Stimulated activated CD4-positive, alpha-beta T cell treated with anti-CD3 and anti-CD28 coated beads, TNF-alpha, amount 100 ng/mL, for 4 hours (primary cell): Measurements from ENCODE around the gene PLEKHH1.

Experiments
- DNase-seq, 3 experiments: peaks; one replicate each; pipeline ENCODE4 v3.0.0-alpha.2; 2020; ENCODE audit warnings: low read depth in 3 of 3

PLEKHH1 gene

GRCh38 chr14:67510121-67510520, 23.0 kb upstream of the PLEKHH1 start:
- DNase-seq = no peak

DNA sequence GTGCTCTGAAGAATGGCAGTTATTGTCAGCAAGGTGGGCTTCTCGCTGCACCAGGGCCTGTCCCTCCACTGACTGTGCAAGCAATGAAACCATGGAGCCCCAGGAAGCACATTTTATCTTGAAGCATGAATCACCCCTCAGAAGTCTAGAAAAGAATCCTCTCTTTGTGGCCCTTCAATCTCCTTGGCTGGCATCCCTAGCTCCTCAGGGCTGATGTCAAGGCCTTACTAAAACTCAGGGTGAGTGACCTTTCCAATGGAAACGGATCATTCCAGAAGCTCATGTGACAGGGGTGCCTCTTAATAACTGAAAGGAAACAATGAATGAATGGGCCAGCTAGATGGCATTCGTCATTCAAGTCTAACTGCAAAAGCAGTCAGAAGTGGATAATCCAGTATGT, 22.3 kb upstream of the PLEKHH1 start:
- DNase-seq = no peak

DNA sequence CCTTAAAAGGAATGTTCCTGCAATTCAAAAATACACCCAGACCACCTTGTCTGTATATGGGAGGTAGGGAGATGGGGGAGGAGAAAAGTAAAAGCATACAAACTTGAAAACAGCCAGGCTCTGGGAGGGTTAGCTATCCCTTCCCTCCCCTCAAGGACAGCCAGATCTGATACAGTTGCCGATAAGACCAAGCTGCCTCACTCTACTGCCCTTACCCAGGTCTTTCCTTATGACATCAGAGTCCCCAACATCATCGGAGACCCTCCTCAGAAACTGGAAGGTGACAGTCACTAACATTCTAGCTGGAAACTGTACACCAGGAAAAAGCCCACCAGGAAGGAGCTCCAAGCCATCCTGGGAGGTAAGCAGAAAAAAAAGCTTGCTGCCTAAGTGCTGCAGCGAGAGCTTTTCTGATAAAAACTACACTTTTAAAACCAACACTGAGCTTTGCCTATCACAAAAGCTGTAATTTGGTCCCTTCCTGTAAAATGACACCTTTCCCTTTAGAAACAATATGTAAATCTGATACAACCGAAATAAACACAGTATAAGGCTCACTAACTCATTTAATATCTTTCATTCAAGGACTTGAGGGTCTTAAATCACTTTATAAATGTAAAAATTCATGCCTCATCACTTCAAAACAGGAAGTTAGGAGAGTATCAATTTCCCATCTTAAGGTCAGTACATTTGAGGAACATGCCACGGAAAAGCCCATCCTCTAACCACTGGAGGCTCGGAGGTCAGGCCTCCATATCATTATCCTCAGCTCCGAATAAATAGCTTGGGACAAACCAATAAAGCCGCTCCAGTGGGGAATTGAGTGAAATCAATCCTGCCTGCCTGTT, 20.4 kb upstream of the PLEKHH1 start:
- DNase-seq = no peak

GRCh38 chr14:67513631-67514108, 19.4 kb upstream of the PLEKHH1 start:
- DNase-seq = no peak

GRCh38 chr14:67514203-67514607, 18.9 kb upstream of the PLEKHH1 start:
- DNase-seq = no peak

GRCh38 chr14:67514650-67515385, 18.3 kb upstream of the PLEKHH1 start:
- DNase-seq = peak in 1 of 3 experiments; percentile 24

DNA sequence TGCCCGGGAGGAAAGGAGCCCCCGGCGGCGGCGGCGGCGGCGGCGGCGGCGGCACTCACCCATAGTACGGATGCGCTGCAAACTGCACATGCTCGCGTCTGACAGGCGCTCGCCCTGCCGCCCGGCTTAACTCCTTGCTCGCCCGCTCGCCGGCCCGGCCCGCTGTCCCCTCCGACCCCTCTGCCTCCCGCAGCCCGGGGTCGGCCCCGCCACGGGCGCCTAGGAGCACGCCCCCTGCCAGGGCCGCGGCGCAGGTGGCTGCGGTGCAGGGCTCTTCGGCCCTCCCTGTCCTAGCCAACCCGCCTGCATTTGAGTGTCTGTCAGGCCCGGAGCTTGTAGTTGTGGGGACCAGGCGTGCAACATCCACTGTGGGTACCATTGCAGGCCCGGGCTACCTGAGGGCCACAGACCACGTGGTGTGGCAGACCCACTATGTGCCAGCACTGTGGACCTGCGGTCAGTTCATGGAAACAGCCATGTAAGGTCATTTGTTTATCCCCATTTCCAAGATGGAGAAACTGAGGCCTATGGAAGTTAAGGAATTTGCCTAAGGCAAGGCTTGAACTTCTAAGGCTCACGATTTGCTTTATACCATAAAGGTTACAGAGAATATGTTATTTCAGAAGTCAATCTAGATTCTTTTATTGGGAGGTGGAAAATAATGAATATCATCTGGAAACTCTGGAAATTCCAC, 17.6 kb upstream of the PLEKHH1 start:
- peak in 1 of 3 experiments; percentile 37 for DNase-seq

GRCh38 chr14:67516676-67517075, 16.4 kb upstream of the PLEKHH1 start:
- DNase-seq = no peak

DNA sequence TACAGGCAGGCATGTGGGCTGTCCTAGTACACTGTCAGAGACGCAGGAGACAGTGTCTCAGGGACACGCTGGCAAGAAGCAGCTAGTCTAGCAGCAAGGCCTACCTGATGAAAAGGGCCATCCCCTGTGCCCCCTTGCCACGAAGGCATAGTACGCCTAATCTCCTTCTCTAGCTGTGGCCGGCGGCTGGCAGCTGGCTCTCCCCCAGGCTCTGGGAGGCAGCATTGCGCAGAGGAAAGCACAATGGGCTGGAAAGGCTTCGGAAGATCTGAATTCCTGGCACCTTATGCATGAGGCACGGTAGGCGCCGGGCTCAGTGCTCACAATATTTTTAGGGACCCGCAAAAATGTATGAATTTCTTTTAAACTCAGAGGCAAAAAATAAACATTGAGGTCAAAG, 16.0 kb upstream of the PLEKHH1 start:
- no peak for DNase-seq

DNA sequence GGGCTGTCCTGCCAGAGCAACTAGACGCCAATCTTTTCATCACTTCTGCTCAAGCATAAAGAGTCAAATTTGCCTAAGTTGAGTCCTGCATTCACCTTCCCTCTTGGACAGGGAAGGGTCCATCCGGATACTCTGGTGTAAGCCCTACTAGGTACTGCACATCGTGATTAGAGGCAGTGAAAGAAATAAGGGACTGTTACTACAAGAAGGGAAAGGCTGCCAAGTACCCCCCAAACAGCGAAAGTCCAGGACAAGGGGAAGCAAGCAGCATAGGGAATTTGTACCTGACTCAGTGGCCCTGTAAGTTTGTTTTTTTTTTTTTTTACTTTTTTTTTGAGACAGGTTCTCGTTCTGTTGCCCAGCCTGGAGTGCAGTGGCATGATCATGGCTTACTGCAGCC, 13.7 kb upstream of the PLEKHH1 start:
- DNase-seq = no peak

DNA sequence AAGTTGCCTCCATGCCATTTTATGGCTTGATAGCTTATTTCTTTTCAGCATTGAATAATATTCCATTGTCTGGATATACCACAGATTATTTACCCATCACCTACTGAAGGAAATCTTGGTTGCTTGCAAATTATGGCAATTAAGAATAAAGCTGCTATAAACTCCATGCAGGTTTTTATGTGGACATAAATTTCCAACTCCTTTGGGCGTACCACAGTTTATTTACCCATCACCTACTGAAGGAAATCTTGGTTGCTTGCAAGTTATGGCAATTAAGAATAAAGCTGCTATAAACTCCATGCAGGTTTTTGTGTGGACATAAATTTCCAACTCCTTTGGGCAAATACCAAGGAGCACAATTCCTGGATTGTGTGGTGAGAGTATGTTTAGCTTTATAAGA, 12.6 kb upstream of the PLEKHH1 start:
- DNase-seq = no peak

DNA sequence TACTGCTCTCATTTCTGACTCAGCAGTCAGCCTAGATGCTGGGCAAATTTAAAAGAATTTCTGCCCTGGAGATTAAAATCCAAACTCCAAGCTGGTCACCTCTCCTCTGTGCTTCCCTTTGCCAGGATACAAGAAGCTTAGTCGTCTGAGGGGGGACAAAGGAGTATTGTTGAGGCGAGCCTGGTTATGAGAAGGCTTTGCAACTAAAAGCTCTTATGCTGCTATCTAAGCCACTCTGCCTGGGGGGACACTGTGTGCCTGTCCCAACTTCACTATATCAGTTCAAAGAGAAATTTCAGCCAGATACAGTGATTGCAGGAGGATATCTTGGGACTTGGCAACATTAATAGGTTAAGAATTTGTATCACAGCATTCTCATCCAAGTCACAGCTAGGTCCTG, 10.8 kb upstream of the PLEKHH1 start:
- DNase-seq = no peak

DNA sequence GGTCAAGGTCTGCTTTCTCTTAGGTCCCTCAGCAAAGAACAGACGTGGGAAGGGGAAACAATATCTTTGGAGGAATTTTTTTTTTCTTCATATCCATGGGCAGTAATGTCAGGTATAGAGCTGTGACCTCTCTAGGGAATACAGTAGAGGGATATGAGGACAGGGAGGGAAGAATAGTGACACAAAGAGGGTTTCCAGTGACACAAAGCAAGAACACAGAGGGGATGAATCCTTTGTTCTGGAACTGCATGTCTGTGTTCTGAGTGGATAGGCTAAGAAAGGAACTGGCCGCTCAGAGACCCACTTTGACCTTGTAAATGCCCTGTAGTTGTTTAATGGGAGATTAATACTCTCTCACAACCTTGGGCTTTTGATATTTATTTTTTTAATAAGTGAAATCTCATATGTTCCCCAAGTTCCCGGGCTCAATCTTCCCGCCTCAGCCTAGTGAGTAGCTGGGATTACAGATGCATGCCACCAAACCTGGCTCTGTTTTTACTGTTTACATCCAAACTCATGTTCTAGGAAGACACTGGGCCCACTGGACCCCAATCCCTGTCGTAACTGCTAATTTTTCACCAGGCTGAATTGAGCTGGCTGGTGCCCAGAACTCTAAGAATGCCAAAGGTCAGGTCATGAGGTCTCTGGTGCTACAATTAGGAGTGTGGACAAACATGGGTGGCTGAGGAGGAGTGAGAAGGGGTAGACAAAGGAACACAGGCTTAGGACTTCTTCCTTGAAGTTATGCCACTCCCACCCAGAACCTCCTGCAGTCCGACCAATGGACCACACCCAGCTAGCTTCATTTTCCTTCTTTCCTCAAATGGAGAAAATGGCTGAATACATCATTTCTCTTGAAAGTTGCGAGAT, 9.1 kb upstream of the PLEKHH1 start:
- DNase-seq = no peak

- no peak for DNase-seq
These were observed 8.5 kb upstream of the PLEKHH1 start for GRCh38 chr14:67524634-67524963.

DNA sequence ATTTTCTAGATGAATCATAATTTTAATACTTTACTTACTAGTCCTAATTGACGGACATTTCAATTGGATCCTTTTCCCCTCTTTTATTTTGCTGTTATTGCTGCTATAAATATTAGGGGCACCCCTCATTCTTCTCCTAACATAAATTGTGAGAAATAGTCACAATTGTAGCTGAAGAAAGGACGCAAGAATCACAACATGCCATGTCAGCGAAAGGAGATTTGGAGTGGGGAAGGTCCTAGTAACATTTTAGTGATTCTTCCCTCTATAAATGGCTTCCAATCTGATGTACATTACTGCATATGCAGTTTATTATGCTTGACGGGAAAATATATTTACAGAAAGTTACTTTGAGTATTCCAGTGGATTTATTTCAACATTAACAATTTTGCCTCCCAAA, 7.7 kb upstream of the PLEKHH1 start:
- no peak for DNase-seq

- DNase-seq = no peak
These were observed 6.9 kb upstream of the PLEKHH1 start for GRCh38 chr14:67526181-67526580.

DNA sequence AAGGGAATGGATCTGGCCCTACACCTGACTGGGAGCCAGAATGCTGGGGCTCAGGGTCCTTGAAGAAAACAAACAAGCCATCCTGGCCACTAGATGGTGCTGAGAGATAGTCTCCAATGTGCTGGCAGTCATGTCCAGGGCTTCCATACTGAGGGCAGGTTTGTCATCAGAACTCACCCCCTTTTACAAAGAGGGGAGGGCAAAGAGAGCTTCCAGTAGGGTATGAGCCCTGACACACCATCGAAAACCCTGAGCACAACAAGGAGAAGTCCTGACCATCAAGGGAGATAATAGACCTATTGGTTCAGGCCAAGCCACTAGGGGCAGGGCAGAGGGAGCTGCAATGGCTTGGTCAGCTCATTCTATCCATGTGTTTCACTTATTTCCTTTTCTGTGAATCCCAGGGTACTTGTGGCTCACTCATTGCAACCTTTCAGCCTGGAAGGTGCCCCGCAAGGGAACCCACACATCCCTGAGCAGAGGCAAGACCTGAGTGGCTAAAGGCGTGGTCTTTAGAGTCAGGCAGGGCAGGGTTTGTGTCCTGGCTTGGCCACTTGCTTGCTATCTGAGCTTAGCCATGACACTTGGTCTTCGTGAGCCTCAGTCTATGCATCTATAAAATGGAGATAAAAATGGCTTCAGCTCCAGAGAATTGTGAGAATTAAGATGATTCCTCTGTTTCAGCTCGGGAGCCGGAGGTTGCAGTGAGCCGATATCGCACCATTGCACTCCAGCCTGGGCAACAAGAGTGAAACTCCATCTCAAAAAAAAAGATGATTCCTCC, 6.2 kb upstream of the PLEKHH1 start:
- no peak for DNase-seq

DNA sequence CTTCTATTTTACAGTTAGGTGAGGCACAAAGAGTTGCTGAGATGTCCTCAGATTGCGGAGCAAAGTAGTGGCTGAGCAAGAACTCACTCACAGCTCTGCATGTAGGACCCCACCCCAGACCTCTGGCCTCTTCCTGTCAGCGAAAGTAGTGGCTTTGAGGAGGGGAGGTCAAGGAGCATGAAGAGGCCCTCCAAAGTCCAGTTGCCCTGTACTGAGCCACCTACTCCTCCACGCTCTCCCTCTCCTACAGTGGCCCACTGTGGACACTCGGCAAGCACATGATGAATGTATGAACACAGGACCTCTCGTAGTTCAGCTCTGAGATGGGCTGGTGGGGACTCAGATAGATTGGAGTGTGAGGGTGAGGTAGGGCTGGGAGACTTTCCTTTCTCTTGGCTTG, 5.3 kb upstream of the PLEKHH1 start:
- DNase-seq = no peak

- DNase-seq = no peak
These were observed 4.8 kb upstream of the PLEKHH1 start for GRCh38 chr14:67528276-67528675.
